Neural progenitor cell (in vitro differentiated cells): ENCODE data around the gene RGS6.
A peak's percentile ranks its signal among the peaks of the same experiment; 100 is the strongest.

Experiments used
- CTCF ChIP-seq: fragments of 200-600 bp; sonication (generic); IDR thresholded peaks from 2 replicates; pipeline ENCODE4 v1.5.1; 2017; ENCODE audit warnings: antibody characterized with exemption, mild to moderate bottlenecking
- EZH2 ChIP-seq: fragments of 200-600 bp; sonication (generic); IDR thresholded peaks from 2 replicates; pipeline ENCODE4 v1.6.1; 2017; ENCODE audit warnings: antibody characterized with exemption, mild to moderate bottlenecking, moderate library complexity
- EZH2phosphoT487 ChIP-seq: fragments of 200-600 bp; sonication (generic); IDR thresholded peaks from 2 replicates; pipeline ENCODE4 v1.6.1; 2017; ENCODE audit warnings: antibody characterized with exemption

DNA sequence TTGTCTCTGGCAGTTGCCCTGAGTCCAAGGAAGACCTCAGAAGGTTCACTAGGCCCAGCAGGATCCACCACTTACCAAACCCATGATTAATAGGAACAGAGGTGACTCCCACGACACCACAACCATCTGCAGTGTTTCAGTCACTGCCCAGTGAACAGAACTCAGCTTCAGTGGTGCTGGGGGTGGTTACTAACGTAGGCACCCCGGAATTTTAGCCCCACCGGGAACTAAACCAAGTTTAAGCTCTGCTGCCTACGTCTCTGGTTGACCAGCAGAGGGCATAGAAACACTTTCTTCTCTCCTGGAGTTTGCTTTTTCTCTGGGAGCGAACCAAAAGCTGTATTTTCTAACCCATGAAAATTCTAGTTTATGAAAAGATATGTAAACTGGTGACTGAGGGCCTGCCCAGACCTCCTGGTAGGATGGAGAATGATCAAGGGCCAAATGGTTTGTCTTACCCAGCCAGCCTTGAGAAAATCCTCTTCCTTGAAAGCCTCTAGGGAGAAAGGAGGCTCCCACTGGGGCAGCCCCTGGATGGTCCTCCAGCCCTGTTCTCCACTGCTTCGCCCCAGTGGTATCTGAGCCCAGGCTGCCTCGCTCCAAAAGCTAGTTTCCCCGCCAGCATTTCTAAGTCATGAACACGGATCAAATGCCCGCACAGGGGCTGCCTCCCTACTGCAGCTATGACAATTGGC lies 581.9 kb downstream of the RGS6 start:
- TF ChIP-seq CTCF = peak; percentile 80
- no peak for TF ChIP-seq EZH2
- no peak for TF ChIP-seq EZH2phosphoT487
